Neural cell (in vitro differentiated cells): ENCODE measurements around the gene GMEB2. TPM values are rescaled to one million over a fixed set of nuclear protein-coding genes. Genes with fewer than 3 reads are reported as not detected.

Source experiments
- H2AFZ ChIP-seq: fragments of 200-600, 300-800 bp; sonication (generic), shearing (Covaris generic); 2 replicates; pipeline ENCODE4 v1.6.0; 2014; ENCODE audit warnings: low read depth, mild to moderate bottlenecking, antibody characterized with exemption, low read length, moderate library complexity
- H3F3A ChIP-seq: fragments of 200-600 bp; shearing (Covaris generic); 2 replicates; pipeline ENCODE4 v1.6.1; 2016; ENCODE audit warnings: mild to moderate bottlenecking, moderate library complexity, mixed read lengths, antibody characterized with exemption, low read length; ENCODE audit not compliant: insufficient read depth, poor library complexity, severe bottlenecking
- H3K27ac ChIP-seq: fragments of 200-600, 300-800 bp; sonication (generic), shearing (Covaris generic); 2 replicates; pipeline ENCODE4 v1.5.1; 2014; ENCODE audit warnings: mild to moderate bottlenecking, low read length, moderate library complexity
- H3K27me3 ChIP-seq: fragments of 300-800, 200-600 bp; sonication (generic), shearing (Covaris generic); 2 replicates; pipeline ENCODE4 v1.6.0; 2014; ENCODE audit warnings: mild to moderate bottlenecking, low read depth, low read length, moderate library complexity; ENCODE audit not compliant: insufficient read depth
- H3K36me3 ChIP-seq: fragments of 300-800, 200-600 bp; sonication (generic), shearing (Covaris generic); 2 replicates; pipeline ENCODE4 v1.5.1; 2014; ENCODE audit warnings: mild to moderate bottlenecking, antibody characterized with exemption, low read length, moderate library complexity; ENCODE audit not compliant: insufficient read depth
- H3K4me2 ChIP-seq: fragments of 300-800, 200-600 bp; sonication (generic), shearing (Covaris generic); 2 replicates; pipeline ENCODE4 v1.6.0; 2014; ENCODE audit warnings: mild to moderate bottlenecking, low read length
- H3K4me3 ChIP-seq: fragments of 300-800, 200-600 bp; sonication (generic), shearing (Covaris generic); 2 replicates; pipeline ENCODE4 v1.5.1; 2014; ENCODE audit warnings: mild to moderate bottlenecking, low read length, moderate library complexity
- H3K79me2 ChIP-seq: fragments of 200-600 bp; shearing (Covaris generic); replicated peaks from 2 replicates; pipeline ENCODE4 v1.6.0; 2014; ENCODE audit warnings: mild to moderate bottlenecking, low read length, moderate library complexity; ENCODE audit not compliant: insufficient read depth
- H3K9ac ChIP-seq: fragments of 300-800, 200-600 bp; sonication (generic), shearing (Covaris generic); 2 replicates; pipeline ENCODE4 v1.6.1; 2016; ENCODE audit warnings: mild to moderate bottlenecking, low read length, mixed read lengths
- H3K9me2 ChIP-seq: fragments of 200-600 bp; shearing (Covaris generic); 2 replicates; pipeline ENCODE4 v1.6.1; 2016; ENCODE audit warnings: mild to moderate bottlenecking, low read length, mixed read lengths; ENCODE audit not compliant: insufficient read depth
- H3K9me3 ChIP-seq: fragments of 200-600, 300-800 bp; sonication (generic), shearing (Covaris generic); 2 replicates; pipeline ENCODE4 v1.6.1; 2016; ENCODE audit warnings: mild to moderate bottlenecking, mixed run types, low read length, moderate library complexity, mixed read lengths
- H4K20me1 ChIP-seq: fragments of 200-600 bp; shearing (Covaris generic); 2 replicates; pipeline ENCODE4 v1.6.1; 2016; ENCODE audit warnings: mild to moderate bottlenecking, mixed run types; ENCODE audit not compliant: insufficient read depth
- CTCF ChIP-seq: fragments of 450-650 bp; IDR thresholded peaks from 2 replicates; pipeline ENCODE4 v1.5.1; 2014; ENCODE audit warnings: antibody characterized with exemption, mild to moderate bottlenecking, moderate library complexity; ENCODE audit not compliant: poor library complexity, severe bottlenecking
- EP300 ChIP-seq: fragments of 450-650 bp; conservative IDR thresholded peaks from 2 replicates; pipeline ENCODE4 v1.6.1; 2014; ENCODE audit warnings: antibody characterized with exemption, mild to moderate bottlenecking, moderate library complexity; ENCODE audit not compliant: poor library complexity, severe bottlenecking
- EZH2 ChIP-seq: fragments of 200-600, 300-800 bp; shearing (Covaris generic), sonication (generic); IDR thresholded peaks from 2 replicates; pipeline ENCODE4 v1.6.1; 2014; ENCODE audit warnings: antibody characterized with exemption, low read length, borderline replicate concordance, mild to moderate bottlenecking; ENCODE audit not compliant: insufficient read depth, poor library complexity, severe bottlenecking
- MXI1 ChIP-seq: fragments of 450-650 bp; conservative IDR thresholded peaks from 2 replicates; pipeline ENCODE4 v1.6.1; 2014; ENCODE audit warnings: antibody characterized with exemption, mild to moderate bottlenecking; ENCODE audit not compliant: poor library complexity, severe bottlenecking
- POLR2AphosphoS5 ChIP-seq: IDR thresholded peaks from 2 replicates; pipeline ENCODE4 v1.6.1; 2012
- RAD21 ChIP-seq: fragments of 450-650 bp; conservative IDR thresholded peaks from 2 replicates; pipeline ENCODE4 v1.6.1; 2014; ENCODE audit warnings: antibody characterized with exemption, mild to moderate bottlenecking, moderate library complexity
- REST ChIP-seq: IDR thresholded peaks from 2 replicates; pipeline ENCODE4 v1.6.1; 2012; ENCODE audit warnings: borderline replicate concordance
- SMC3 ChIP-seq: fragments of 450-650 bp; conservative IDR thresholded peaks from 2 replicates; pipeline ENCODE4 v1.6.1; 2014; ENCODE audit warnings: antibody characterized with exemption, mild to moderate bottlenecking, moderate library complexity; ENCODE audit not compliant: poor library complexity
- TAF1 ChIP-seq: IDR thresholded peaks from 2 replicates; pipeline ENCODE4 v1.6.1; 2012; ENCODE audit warnings: low read depth
- polyA plus RNA-seq: library from polyadenylated mRNA; depleted of rRNA; stranded (reverse); fragments of >200 nt; gene quantifications from 2 replicates; pipeline ENCODE4 v1.2.3, GENCODE V29; 2014

Gene GMEB2
- polyA plus RNA-seq, 1 donor from 2014 or later: 13.7 TPM

- Histone ChIP-seq H3K4me2 (no peak overlapping the region), H3K9me3 (no peaks in the 10 kb centered on the region), H3K4me3 (no peak overlapping the region), H3K9me2 (no peaks in the 10 kb centered on the region), H3K27me3 (no peaks in the 10 kb centered on the region), H3F3A (no peaks in the 10 kb centered on the region), H3K27ac (no peak overlapping the region), H3K36me3 (no peaks in the 10 kb centered on the region), H2AFZ (no peak overlapping the region), H3K79me2 (no peaks in the 10 kb centered on the region), H4K20me1 (no peaks in the 10 kb centered on the region), H3K9ac (no peak overlapping the region)
- TF ChIP-seq REST (no peak), TAF1 (no peak), EZH2 (no peak), SMC3 (no peak), MXI1 (no peak), EP300 (no peak), POLR2AphosphoS5 (no peak), CTCF (no peak), RAD21 (no peak)
Measured at GRCh38 chr20:63562461-63563224, 64.3 kb downstream of the GMEB2 start.

GRCh38 chr20:63561624-63562396 is 65.1 kb downstream of the GMEB2 start:
- Histone ChIP-seq H3K4me3 (no peak overlapping the region), H3K36me3 (no peaks in the 10 kb centered on the region), H3K9me2 (no peaks in the 10 kb centered on the region), H3K9me3 (no peaks in the 10 kb centered on the region), H4K20me1 (no peaks in the 10 kb centered on the region), H2AFZ (no peak overlapping the region), H3K9ac (no peak overlapping the region), H3K4me2 (no peak overlapping the region), H3F3A (no peaks in the 10 kb centered on the region), H3K27me3 (no peaks in the 10 kb centered on the region), H3K27ac (no peak overlapping the region), H3K79me2 (no peaks in the 10 kb centered on the region)
- TF ChIP-seq SMC3: no peak
- TF ChIP-seq CTCF: no peak
- no peak for TF ChIP-seq MXI1
- TF ChIP-seq EZH2: no peak
- TF ChIP-seq EP300: no peak
- TF ChIP-seq POLR2AphosphoS5: no peak
- TF ChIP-seq TAF1: no peak
- no peak for TF ChIP-seq RAD21
- no peak for TF ChIP-seq REST
